Right atrium auricular region (tissue), 2 donors: ENCODE results near the gene VPS18. TPM values are rescaled to one million over a fixed set of nuclear protein-coding genes. Genes with fewer than 3 reads are reported as not detected.

ENCODE experiments used
- DNase-seq: peaks from one replicate; pipeline ENCODE4 v3.0.0-alpha.2; 2019; ENCODE audit warnings: low spot score
- H3K27ac ChIP-seq, 2 donors: fragments of 200-600 bp; sonication (generic); 1 replicate in 1 of 2; 2 replicates in 1 of 2; pipeline ENCODE4 v1.5.1; 2016 to 2019
- H3K27me3 ChIP-seq, 2 donors: fragments of 200-600 bp; sonication (generic); one replicate each; pipeline versions ENCODE4 v1.5.1 to v1.6.0; 2017 to 2019
- H3K36me3 ChIP-seq: fragments of 200-600 bp; sonication (generic); one replicate; pipeline ENCODE4 v1.5.1; 2016
- H3K4me1 ChIP-seq, 2 donors: fragments of 200-600 bp; sonication (generic); one replicate each; pipeline versions ENCODE4 v1.5.1 to v1.6.0; 2017 to 2019
- H3K4me3 ChIP-seq, 2 donors: fragments of 200-600 bp; sonication (generic); 1 replicate in 1 of 2; 2 replicates in 1 of 2; pipeline ENCODE4 v1.5.1; 2017 to 2019; ENCODE audit warnings: mild to moderate bottlenecking in 1 of 2, moderate library complexity in 1 of 2
- H3K9me3 ChIP-seq, 2 donors: fragments of 200-600 bp; sonication (generic); one replicate each; pipeline ENCODE4 v1.5.1; 2019
- CTCF ChIP-seq, 2 donors: fragments of 200-600 bp; sonication (generic); IDR thresholded peaks; one replicate each; pipeline ENCODE4 v1.5.1; 2019; ENCODE audit warnings: antibody characterized with exemption in 2 of 2
- total RNA-seq, 2 donors: library from RNA; depleted of rRNA; stranded (reverse); fragments of >200 nt; gene quantifications; one replicate each; pipeline ENCODE4 v1.1.0, GENCODE V29; 2016

The VPS18 gene
- total RNA-seq, 2 donors from 2014 or later, result 18.1 to 26.1 TPM

DNA sequence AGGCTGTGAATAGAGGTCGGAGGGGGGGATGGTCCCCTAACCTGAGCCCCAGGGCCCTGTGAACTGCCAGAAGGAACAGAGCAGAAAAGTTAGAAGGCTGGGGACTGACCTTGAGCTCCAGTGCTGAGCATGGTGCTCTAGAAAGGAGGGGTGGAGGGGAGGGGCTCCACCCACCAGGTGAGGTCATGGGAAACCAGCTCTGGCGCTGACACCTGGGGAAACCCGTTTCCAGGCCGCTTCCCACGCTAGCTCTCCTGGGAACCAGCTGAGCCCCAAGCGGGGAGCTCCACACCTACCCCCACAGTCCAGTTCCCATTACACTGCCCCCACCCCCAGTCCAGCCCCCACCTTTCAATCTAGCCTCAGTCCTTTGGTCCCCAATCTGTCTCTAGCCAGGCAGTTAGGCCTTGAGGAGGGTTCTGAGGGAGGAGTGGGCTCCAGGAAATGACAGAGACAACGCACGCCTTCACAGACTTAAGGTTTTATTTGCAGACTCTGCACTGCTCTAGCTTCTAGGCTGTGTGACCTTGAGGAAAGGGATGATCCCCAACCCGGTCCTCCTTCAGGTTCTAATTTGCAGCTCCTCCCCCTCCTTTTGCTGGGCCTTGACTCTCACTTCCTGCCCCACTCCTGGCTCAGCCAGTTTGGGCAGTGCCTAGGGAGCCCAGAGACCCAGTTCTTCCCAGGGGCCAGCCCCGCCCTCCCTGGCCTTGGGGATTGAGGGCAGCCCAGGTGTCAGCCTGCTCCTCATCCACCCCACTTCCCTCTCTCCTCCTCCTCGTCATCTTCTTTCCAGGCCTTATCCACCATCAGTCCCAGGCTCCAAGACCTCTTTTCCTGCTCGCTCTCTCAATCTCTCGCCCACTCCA, 22.3 kb upstream of the VPS18 start:
- no peaks in the 10 kb centered on the region for H3K9me3 ChIP-seq
- no peak for TF ChIP-seq CTCF (IDR thresholded peaks at IDR 0.05)
- H3K4me1 ChIP-seq, result peaks cover 0 to 9% of the 10 kb centered on the region in 2 donors
- DNase-seq, result no peak
- H3K27ac ChIP-seq, result no peak overlapping the region
- H3K4me3 ChIP-seq, result no peak overlapping the region
- no peaks in the 10 kb centered on the region for H3K27me3 ChIP-seq
- no peaks in the 10 kb centered on the region for H3K36me3 ChIP-seq

DNA sequence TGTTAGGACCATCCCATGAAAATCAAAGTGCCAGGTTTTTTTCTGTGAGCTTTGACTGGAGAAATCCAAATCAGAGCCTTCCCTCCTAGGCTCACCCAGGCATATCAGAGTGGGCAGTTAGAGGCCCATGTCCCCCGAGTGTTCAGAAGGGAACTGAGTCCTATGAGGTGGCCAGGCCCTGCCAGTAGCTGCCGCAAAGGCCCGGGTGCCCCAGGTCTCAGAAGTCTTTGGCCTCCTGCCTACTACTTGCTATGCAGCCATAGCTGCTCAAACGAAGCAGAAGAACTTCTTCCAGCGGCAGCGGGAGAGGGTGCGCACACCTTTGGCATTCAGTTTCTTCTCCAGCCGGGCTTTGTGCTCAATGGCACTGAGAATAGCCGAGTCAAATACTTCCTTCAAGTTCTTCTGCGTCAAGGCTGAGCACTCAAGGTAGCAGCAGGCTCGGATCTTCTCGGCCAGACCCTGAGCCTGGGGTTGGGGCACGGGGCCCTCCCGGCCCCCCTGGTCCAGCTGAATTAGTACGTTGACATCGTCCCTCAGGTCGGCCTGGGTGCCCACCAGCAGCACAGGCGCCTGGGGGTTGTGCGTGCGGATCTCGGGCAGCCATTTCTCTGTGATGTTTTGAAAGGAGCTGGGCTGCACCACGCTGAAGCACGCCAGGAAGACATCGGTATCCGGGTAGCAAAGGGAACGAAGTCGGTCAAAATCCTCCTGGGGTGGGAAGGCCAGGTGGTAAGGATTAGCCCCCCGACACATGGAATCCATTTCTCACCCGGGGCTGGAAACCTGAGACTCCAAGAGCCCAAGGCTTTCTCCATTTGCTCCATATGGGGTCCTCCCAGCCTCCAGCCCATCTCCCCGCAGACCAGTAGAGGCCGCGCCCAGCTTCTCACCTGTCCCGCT, 21.2 kb upstream of the VPS18 start:
- H3K27me3 ChIP-seq, result no peaks in the 10 kb centered on the region
- DNase-seq, result no peak
- peaks cover 0 to 9% of the 10 kb centered on the region in 2 donors for H3K4me1 ChIP-seq
- peak overlapping the region in 1 of 2 donors; percentile 64 for H3K4me3 ChIP-seq
- no peaks in the 10 kb centered on the region for H3K9me3 ChIP-seq
- no peak for TF ChIP-seq CTCF (IDR thresholded peaks at IDR 0.05)
- no peak overlapping the region for H3K27ac ChIP-seq
- H3K36me3 ChIP-seq, result no peaks in the 10 kb centered on the region

GRCh38 chr15:40873694-40874561, 20.3 kb upstream of the VPS18 start, which contains the start of gene RHOV:
TSS of gene RHOV (minus strand) at chr15:40874234. CDS start at chr15:40874139, 95 bp downstream.
- Histone ChIP-seq H3K4me3 (peak within 1 kb of the TSS; percentile 38 to 64), H3K27ac (no peak within 1 kb of the TSS), H3K36me3 (no peaks in the 10 kb centered on the region), H3K4me1 (peaks cover 0 to 9% of the 10 kb centered on the region in 2 donors), H3K9me3 (no peaks in the 10 kb centered on the region), H3K27me3 (no peaks in the 10 kb centered on the region)
- DNase-seq, result no peak
- peak in 1 of 2 donors; percentile 35 for TF ChIP-seq CTCF (IDR thresholded peaks at IDR 0.05)

GRCh38 chr15:40875991-40876730, 18.1 kb upstream of the VPS18 start:
- no peak for TF ChIP-seq CTCF (IDR thresholded peaks at IDR 0.05)
- no peaks in the 10 kb centered on the region for H3K36me3 ChIP-seq
- peaks cover 0 to 9% of the 10 kb centered on the region in 2 donors for H3K4me1 ChIP-seq
- no peak for DNase-seq
- no peaks in the 10 kb centered on the region for H3K27me3 ChIP-seq
- H3K4me3 ChIP-seq, result no peak overlapping the region
- no peak overlapping the region for H3K27ac ChIP-seq
- no peaks in the 10 kb centered on the region for H3K9me3 ChIP-seq
